Neuronal stem cell (in vitro differentiated cells): Measurements from ENCODE around the gene LAMA2.

Source experiments
- DNase-seq: peaks from one replicate; pipeline ENCODE4 v3.0.0-alpha.2; 2013; ENCODE audit warnings: low spot score
- H2AFZ ChIP-seq: one replicate; pipeline ENCODE4 v1.6.1; 2013; ENCODE audit warnings: mild to moderate bottlenecking, low read length, inconsistent platforms
- H2AK5ac ChIP-seq: 2 replicates; pipeline ENCODE4 v1.6.1; 2013; ENCODE audit warnings: low read depth, mild to moderate bottlenecking, inconsistent platforms, low read length, moderate library complexity, mixed read lengths
- H2BK120ac ChIP-seq: 2 replicates; pipeline ENCODE4 v1.6.1; 2013; ENCODE audit warnings: low read depth, mild to moderate bottlenecking, inconsistent platforms, low read length, moderate library complexity, mixed read lengths
- H2BK12ac ChIP-seq: one replicate; pipeline ENCODE4 v1.6.1; 2013; ENCODE audit warnings: low read length, inconsistent platforms
- H2BK15ac ChIP-seq: 2 replicates; pipeline ENCODE4 v1.6.1; 2013; ENCODE audit warnings: mild to moderate bottlenecking, low read length, inconsistent platforms, mixed read lengths
- H2BK5ac ChIP-seq: one replicate; pipeline ENCODE4 v1.6.1; 2013; ENCODE audit warnings: inconsistent platforms, mild to moderate bottlenecking, low read length, moderate library complexity
- H3K14ac ChIP-seq: one replicate; pipeline ENCODE4 v1.6.1; 2013; ENCODE audit warnings: low read length, inconsistent platforms
- H3K18ac ChIP-seq: 2 replicates; pipeline ENCODE4 v1.6.1; 2013; ENCODE audit warnings: low read length, inconsistent platforms
- H3K23ac ChIP-seq: 2 replicates; pipeline ENCODE4 v1.6.1; 2013; ENCODE audit warnings: low read depth, mild to moderate bottlenecking, mixed read lengths, low read length, inconsistent platforms; ENCODE audit not compliant: poor library complexity
- H3K27ac ChIP-seq: replicated peaks from 3 replicates; pipeline ENCODE4 v1.5.1; 2013; ENCODE audit warnings: low read length, inconsistent platforms
- H3K27me3 ChIP-seq, 3 experiments: 2 replicates each; pipeline ENCODE4 v1.6.1; 2013; ENCODE audit warnings: low read length in 3 of 3, mild to moderate bottlenecking in 2 of 3, inconsistent platforms in 1 of 3, low read depth in 1 of 3, mixed read lengths in 1 of 3, moderate library complexity in 1 of 3; ENCODE audit not compliant: control insufficient read depth in 3 of 3, insufficient read depth in 3 of 3
- H3K36me3 ChIP-seq, 2 donors: replicated peaks in 1 of 2; 2 replicates each; pipeline ENCODE4 v1.6.1; 2013; ENCODE audit warnings: low read length in 2 of 2; ENCODE audit not compliant: control insufficient read depth in 2 of 2, insufficient read depth in 2 of 2
- H3K4ac ChIP-seq: 2 replicates; pipeline ENCODE4 v1.6.1; 2013; ENCODE audit warnings: inconsistent platforms, mild to moderate bottlenecking, low read length, moderate library complexity
- H3K4me1 ChIP-seq, 2 donors: 1 replicate in 1 of 2; 2 replicates in 1 of 2; pipeline ENCODE4 v1.6.1; 2013; ENCODE audit warnings: low read length in 2 of 2, low read depth in 1 of 2; ENCODE audit not compliant: control insufficient read depth in 2 of 2, insufficient read depth in 1 of 2
- H3K4me2 ChIP-seq: one replicate; pipeline ENCODE4 v1.6.1; 2013; ENCODE audit warnings: mild to moderate bottlenecking, low read length, inconsistent platforms; ENCODE audit not compliant: insufficient read depth, poor library complexity, severe bottlenecking
- H3K4me3 ChIP-seq, 2 donors: 2 replicates each; pipeline ENCODE4 v1.5.1; 2013; ENCODE audit warnings: low read length in 2 of 2, mild to moderate bottlenecking in 2 of 2, inconsistent platforms in 1 of 2, moderate library complexity in 1 of 2
- H3K79me1 ChIP-seq: one replicate; pipeline ENCODE4 v1.6.1; 2013; ENCODE audit warnings: low read depth, mild to moderate bottlenecking, inconsistent platforms, low read length, moderate library complexity
- H3K9ac ChIP-seq: one replicate; pipeline ENCODE4 v1.6.1; 2013; ENCODE audit warnings: mild to moderate bottlenecking, low read depth, low read length, inconsistent platforms; ENCODE audit not compliant: poor library complexity
- H3K9me3 ChIP-seq, 2 donors: replicated peaks in 1 of 2; 2 replicates each; pipeline versions ENCODE3 to v1.6.1; 2013; ENCODE audit warnings: low read length in 2 of 2, mild to moderate bottlenecking in 2 of 2, inconsistent platforms in 1 of 2, low read depth in 1 of 2, mixed read lengths in 1 of 2, moderate library complexity in 1 of 2; ENCODE audit not compliant: control insufficient read depth in 2 of 2, insufficient read depth in 1 of 2
- H4K8ac ChIP-seq: one replicate; pipeline ENCODE4 v1.6.1; 2013; ENCODE audit warnings: low read depth, mild to moderate bottlenecking, inconsistent platforms, low read length, moderate library complexity
- H4K91ac ChIP-seq: one replicate; pipeline ENCODE4 v1.6.1; 2013; ENCODE audit warnings: low read length, low read depth, mild to moderate bottlenecking, inconsistent platforms; ENCODE audit not compliant: poor library complexity
- WGBS, 2 donors: extraction: QIAGEN DNeasy Blood & Tissue Kit; methylation state at CpG; one replicate each; pipeline ENCODE4 v1.1.7; 2013; ENCODE audit warnings: missing lambda C conversion rate in 2 of 2, mixed read lengths in 1 of 2; ENCODE audit not compliant: insufficient read length in 2 of 2, insufficient replicate concordance in 1 of 2; ENCODE audit errors: extremely low coverage in 2 of 2; 5-methylcytosine and 5-hydroxymethylcytosine counted together

LAMA2 gene

DNA sequence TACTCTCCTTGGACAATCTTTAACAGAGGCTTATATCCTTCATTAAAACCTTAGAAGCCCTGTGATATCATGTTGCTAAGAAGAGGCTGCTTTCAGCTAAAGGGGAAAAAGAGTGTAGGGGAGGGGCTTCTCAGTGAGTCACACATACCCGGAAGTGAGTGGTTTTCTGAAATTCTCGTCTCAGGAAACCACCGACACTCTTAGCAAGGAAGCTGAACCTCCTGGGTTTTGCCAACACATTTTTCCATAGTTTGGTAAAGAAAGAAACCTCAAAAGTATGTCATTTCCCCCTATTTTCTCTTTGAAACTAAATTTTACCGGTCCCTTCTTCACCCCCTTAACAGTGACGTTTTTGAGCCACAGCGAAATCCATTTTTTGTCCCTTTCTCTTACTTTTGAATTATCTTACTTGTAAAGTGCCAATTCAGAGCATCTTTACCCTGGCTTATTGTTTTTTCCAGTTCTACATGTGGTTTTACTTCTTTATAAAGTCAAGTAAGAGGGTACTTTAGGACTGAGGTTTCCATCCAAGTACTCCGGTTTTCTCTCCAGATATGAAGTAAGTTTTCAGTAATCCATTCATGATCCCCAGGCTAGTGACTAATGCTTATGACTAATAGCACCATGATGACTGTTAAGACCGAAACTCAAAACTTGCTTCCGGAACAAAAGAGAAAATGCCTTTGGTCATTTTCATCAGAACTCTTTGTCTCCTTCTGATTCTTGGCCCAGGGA lies 607.8 kb downstream of the LAMA2 start:
- H3K27ac ChIP-seq: no peak overlapping the region
- no CpG with 5 or more reads among the region's 9 CpGs for WGBS, 2 donors
- H2BK5ac ChIP-seq: no peak overlapping the region
- no peak overlapping the region for H2BK120ac ChIP-seq
- no peaks in the 10 kb centered on the region for H3K36me3 ChIP-seq
- H3K23ac ChIP-seq: no peak overlapping the region
- H3K4me3 ChIP-seq: no peak overlapping the region
- no peak for DNase-seq
- peak overlapping the region; percentile 56 for H2AFZ ChIP-seq
- no peak overlapping the region for H2AK5ac ChIP-seq
- H2BK12ac ChIP-seq: no peak overlapping the region
- no peaks in the 10 kb centered on the region for H3K9me3 ChIP-seq
- H3K27me3 ChIP-seq: no peaks in the 10 kb centered on the region
- no peaks in the 10 kb centered on the region for H3K79me1 ChIP-seq
- H3K14ac ChIP-seq: no peak overlapping the region
- H3K4ac ChIP-seq: no peak overlapping the region
- H3K18ac ChIP-seq: no peak overlapping the region
- H4K91ac ChIP-seq: no peak overlapping the region
- H4K8ac ChIP-seq: no peak overlapping the region
- H2BK15ac ChIP-seq: no peak overlapping the region
- H3K4me2 ChIP-seq: no peak overlapping the region
- H3K9ac ChIP-seq: no peak overlapping the region
- H3K4me1 ChIP-seq: peaks cover 6 to 10% of the 10 kb centered on the region in 2 donors

DNA sequence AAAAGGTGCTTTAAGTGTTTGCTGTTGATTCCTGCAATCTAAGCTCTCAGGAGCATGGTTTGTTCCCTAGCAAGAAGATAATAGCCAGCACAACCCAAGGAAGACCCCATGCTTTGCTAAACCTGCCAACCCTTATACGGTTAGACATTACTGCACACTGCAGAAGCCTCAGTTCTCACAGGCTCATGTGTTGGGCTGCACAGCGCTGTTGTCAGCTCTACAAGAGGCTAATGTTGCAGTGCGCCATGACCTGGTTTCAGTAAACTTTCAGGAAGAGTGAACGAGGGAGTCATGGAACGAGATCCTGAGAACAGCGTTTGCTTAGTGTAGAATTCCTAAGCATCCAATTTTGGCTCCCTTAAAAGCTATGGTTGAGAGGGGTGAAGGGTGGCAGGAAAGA lies 608.5 kb downstream of the LAMA2 start:
- H3K27ac ChIP-seq: no peak overlapping the region

DNA sequence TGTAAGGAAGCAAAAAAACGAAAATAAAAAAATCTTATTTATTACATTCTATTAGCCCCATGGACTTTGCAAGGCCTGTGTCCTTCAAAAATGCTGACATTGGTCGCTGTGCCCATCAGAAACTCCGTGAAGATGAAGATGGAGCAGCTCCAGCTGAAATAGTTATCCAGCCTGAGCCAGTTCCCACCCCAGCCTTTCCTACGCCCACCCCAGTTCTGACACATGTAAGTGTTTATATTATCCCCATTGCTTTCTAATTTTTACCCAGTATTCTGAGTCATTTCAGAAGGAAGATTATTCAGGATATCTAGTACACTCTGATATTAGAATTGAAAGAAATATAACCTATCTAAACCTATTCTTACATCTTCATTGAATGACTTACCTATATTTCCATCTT lies 609.3 kb downstream of the LAMA2 start:
- Histone ChIP-seq H2AK5ac (no peak overlapping the region), H3K14ac (no peak overlapping the region), H2BK5ac (no peak overlapping the region), H4K8ac (no peak overlapping the region), H3K36me3 (no peaks in the 10 kb centered on the region), H3K18ac (no peak overlapping the region), H2BK15ac (no peak overlapping the region), H3K9me3 (no peaks in the 10 kb centered on the region), H3K4me1 (peaks cover 0 to 7% of the 10 kb centered on the region in 2 donors), H3K23ac (no peak overlapping the region), H3K4ac (no peak overlapping the region), H4K91ac (no peak overlapping the region), H3K4me2 (no peak overlapping the region), H3K4me3 (no peak overlapping the region), H2BK120ac (no peak overlapping the region), H3K79me1 (no peaks in the 10 kb centered on the region), H3K27me3 (no peaks in the 10 kb centered on the region), H2AFZ (no peak overlapping the region), H2BK12ac (no peak overlapping the region), H3K27ac (no peak overlapping the region), H3K9ac (no peak overlapping the region)
- no CpG with 5 or more reads among the region's 4 CpGs for WGBS, 2 donors
- DNase-seq: no peak

More for the DNA sequence above, 608.5 kb downstream of the LAMA2 start:
- peak overlapping the region; percentile 56 for H2AFZ ChIP-seq
- H3K4me3 ChIP-seq: no peak overlapping the region
- H2AK5ac ChIP-seq: no peak overlapping the region
- no peak overlapping the region for H4K8ac ChIP-seq
- H3K23ac ChIP-seq: no peak overlapping the region
- no peak overlapping the region for H2BK15ac ChIP-seq
- H3K36me3 ChIP-seq: no peaks in the 10 kb centered on the region
- no peaks in the 10 kb centered on the region for H3K79me1 ChIP-seq
- H3K18ac ChIP-seq: no peak overlapping the region
- H3K9me3 ChIP-seq: no peaks in the 10 kb centered on the region
- no peak overlapping the region for H3K4me2 ChIP-seq
- H3K4me1 ChIP-seq: peaks cover under 1 to 10% of the 10 kb centered on the region in 2 donors
- no peak overlapping the region for H3K4ac ChIP-seq
- no peak overlapping the region for H2BK120ac ChIP-seq
- no peak for DNase-seq
- no peak overlapping the region for H2BK12ac ChIP-seq
- no peak overlapping the region for H3K14ac ChIP-seq
- H4K91ac ChIP-seq: no peak overlapping the region
- WGBS, 2 donors: no CpG with 5 or more reads among the region's 6 CpGs
- H2BK5ac ChIP-seq: no peak overlapping the region
- H3K27me3 ChIP-seq: no peaks in the 10 kb centered on the region
- no peak overlapping the region for H3K9ac ChIP-seq

DNA sequence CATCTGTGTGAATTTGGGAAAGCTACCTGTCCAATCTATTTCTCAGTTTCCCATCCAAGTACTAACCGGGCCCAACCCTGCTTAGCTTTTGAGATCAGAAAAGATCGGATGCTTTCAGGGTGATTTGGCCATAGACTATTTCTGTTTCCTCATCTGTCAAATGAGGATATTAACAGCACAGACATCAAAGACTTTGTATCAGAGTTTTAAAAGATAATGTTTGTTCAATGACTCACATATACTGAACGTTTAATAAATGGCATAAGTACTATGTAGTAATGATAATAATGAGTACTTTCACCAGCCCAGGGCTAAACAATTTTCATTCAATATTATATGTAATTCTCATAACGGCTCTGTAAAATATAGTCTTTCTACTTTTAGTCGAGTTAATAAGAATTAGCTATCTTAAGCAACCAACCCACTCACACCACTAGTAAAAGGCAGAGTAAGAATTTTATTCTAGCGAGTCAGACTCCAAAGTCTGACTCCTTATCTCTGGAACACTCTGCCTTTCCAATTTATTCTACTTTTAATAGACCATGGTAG lies 610.5 kb downstream of the LAMA2 start:
- no CpG with 5 or more reads among the region's 6 CpGs for WGBS, 2 donors
- Histone ChIP-seq H3K27me3 (no peaks in the 10 kb centered on the region), H3K4me3 (no peak overlapping the region), H4K91ac (no peak overlapping the region), H3K27ac (no peak overlapping the region), H3K18ac (no peak overlapping the region), H3K9ac (no peak overlapping the region), H3K14ac (no peak overlapping the region), H2BK12ac (no peak overlapping the region), H2BK15ac (no peak overlapping the region), H2AK5ac (no peak overlapping the region), H3K4me1 (peaks cover 0 to 7% of the 10 kb centered on the region in 2 donors), H3K23ac (no peak overlapping the region), H3K79me1 (no peaks in the 10 kb centered on the region), H3K9me3 (no peaks in the 10 kb centered on the region), H2AFZ (no peak overlapping the region), H2BK5ac (no peak overlapping the region), H4K8ac (no peak overlapping the region), H3K4me2 (no peak overlapping the region), H3K36me3 (no peaks in the 10 kb centered on the region), H3K4ac (no peak overlapping the region), H2BK120ac (no peak overlapping the region)
- no peak for DNase-seq
